ENCODE results near the gene SFXN3. TPM values are rescaled to one million over a fixed set of nuclear protein-coding genes. Genes with fewer than 3 reads are reported as not detected.

The SFXN3 gene
- total RNA-seq, 1 experiment from 2014 or later = 27.5 TPM

GRCh38 chr10:101042667-101043362, 11.8 kb downstream of the SFXN3 start:
- TSS peak; percentile 72 for BruUV-seq (replicated peaks)
- TF ChIP-seq CTCF (IDR thresholded peaks at IDR 0.05; ENCODE audit: unreplicated experiment) = no peak
- peak overlapping the region; percentile 88 for H3K4me3 Mint-ChIP-seq (ENCODE audit: low read depth, unreplicated experiment)
- H3K27me3 Mint-ChIP-seq (ENCODE audit: unreplicated experiment) = peaks cover 14% of the 10 kb centered on the region
- no peaks in the 10 kb centered on the region for H3K9me3 Mint-ChIP-seq (ENCODE audit: low read depth, unreplicated experiment)
- intact Hi-C loops (cut with micrococcal nuclease; ENCODE audit: unreplicated experiment) = no loop called here
- H3K27ac Mint-ChIP-seq (ENCODE audit: unreplicated experiment) = peak overlapping the region; percentile 99
- peaks cover 20% of the 10 kb centered on the region for H3K36me3 Mint-ChIP-seq (ENCODE audit: insufficient read depth, unreplicated experiment)
- H3K4me1 Mint-ChIP-seq (ENCODE audit: low read depth, unreplicated experiment) = peaks cover 25% of the 10 kb centered on the region
- peak; percentile 94 for DNase-seq
- CTCF ChIA-PET = interaction anchor here (0.6 to 2.8 kb wide), 7 partner anchors 9 to 99 kb away, joined by 4 to 26 read pairs (median 6); no protein-coding TSS in a partner anchor

GRCh38 chr10:101043363-101043707, 12.3 kb downstream of the SFXN3 start:
- H3K27me3 Mint-ChIP-seq (ENCODE audit: unreplicated experiment) = peaks cover 19% of the 10 kb centered on the region
- H3K27ac Mint-ChIP-seq (ENCODE audit: unreplicated experiment) = peak overlapping the region; percentile 99
- intact Hi-C loops (cut with micrococcal nuclease; ENCODE audit: unreplicated experiment) = no loop called here
- no peak for TF ChIP-seq CTCF (IDR thresholded peaks at IDR 0.05; ENCODE audit: unreplicated experiment)
- H3K9me3 Mint-ChIP-seq (ENCODE audit: low read depth, unreplicated experiment) = no peaks in the 10 kb centered on the region
- DNase-seq = no peak
- H3K4me1 Mint-ChIP-seq (ENCODE audit: low read depth, unreplicated experiment) = peaks cover 20% of the 10 kb centered on the region
- CTCF ChIA-PET = interaction anchor here (0.6 to 2.8 kb wide), 7 partner anchors 8 to 270 kb away, joined by 3 to 26 read pairs (median 6); no protein-coding TSS in a partner anchor
- BruUV-seq (replicated peaks) = TSS peak; percentile 65
- H3K4me3 Mint-ChIP-seq (ENCODE audit: low read depth, unreplicated experiment) = peak overlapping the region; percentile 88
- H3K36me3 Mint-ChIP-seq (ENCODE audit: insufficient read depth, unreplicated experiment) = peaks cover 20% of the 10 kb centered on the region

- H3K27ac Mint-ChIP-seq (ENCODE audit: unreplicated experiment) = no peak overlapping the region
- no peaks in the 10 kb centered on the region for H3K9me3 Mint-ChIP-seq (ENCODE audit: low read depth, unreplicated experiment)
- H3K36me3 Mint-ChIP-seq (ENCODE audit: insufficient read depth, unreplicated experiment) = peaks cover 20% of the 10 kb centered on the region
- intact Hi-C loops (cut with micrococcal nuclease; ENCODE audit: unreplicated experiment) = no loop called here
- no peak for TF ChIP-seq CTCF (IDR thresholded peaks at IDR 0.05; ENCODE audit: unreplicated experiment)
- no peak for DNase-seq
- BruUV-seq (replicated peaks) = no TSS peak
- peaks cover 19% of the 10 kb centered on the region for H3K4me1 Mint-ChIP-seq (ENCODE audit: low read depth, unreplicated experiment)
- peaks cover 27% of the 10 kb centered on the region for H3K27me3 Mint-ChIP-seq (ENCODE audit: unreplicated experiment)
- no peak overlapping the region for H3K4me3 Mint-ChIP-seq (ENCODE audit: low read depth, unreplicated experiment)
- CTCF ChIA-PET = interaction anchor here (0.6 to 1.9 kb wide), 2 partner anchors 8 to 270 kb away, joined by 3 to 4 read pairs; no protein-coding TSS in a partner anchor
Observed at GRCh38 chr10:101044117-101044516, 13.1 kb downstream of the SFXN3 start.

- BruUV-seq (replicated peaks) = no TSS peak
- Mint-ChIP-seq H3K27me3 (ENCODE audit: unreplicated experiment) (peaks cover 38% of the 10 kb centered on the region), H3K4me1 (ENCODE audit: low read depth, unreplicated experiment) (peaks cover 27% of the 10 kb centered on the region), H3K36me3 (ENCODE audit: insufficient read depth, unreplicated experiment) (peaks cover 15% of the 10 kb centered on the region), H3K4me3 (ENCODE audit: low read depth, unreplicated experiment) (no peak overlapping the region), H3K27ac (ENCODE audit: unreplicated experiment) (no peak overlapping the region), H3K9me3 (ENCODE audit: low read depth, unreplicated experiment) (no peaks in the 10 kb centered on the region)
- intact Hi-C loops (cut with micrococcal nuclease; ENCODE audit: unreplicated experiment) = no loop called here
- TF ChIP-seq CTCF (IDR thresholded peaks at IDR 0.05; ENCODE audit: unreplicated experiment) = no peak
- no peak for DNase-seq
- CTCF ChIA-PET = no interaction called here
Observed at GRCh38 chr10:101046332-101047238, 15.6 kb downstream of the SFXN3 start.

Measured in Calu3 (cell line).